ENCODE results near the gene RAD54L2.
"Not testable (repeated sequence)": the region's sequence is repeated elsewhere in the genome, so short reads cannot be mapped to it uniquely, and the experiment has no call there.

- not testable (repeated sequence) for TF ChIP-seq CTCF, POLR2A (IDR thresholded peaks at IDR 0.05)
These were observed 23.9 kb downstream of the RAD54L2 start for GRCh38 chr3:51562403-51562802.
